Measurements from ENCODE around the gene ADAM23. TPM values are rescaled to one million over a fixed set of nuclear protein-coding genes. Genes with fewer than 3 reads are reported as not detected.

The ADAM23 gene
- total RNA-seq, 2 donors from 2014 or later = under 0.01 to 0.26 TPM

- DNase-seq (no peak), ATAC-seq (no peak)
- H3K4me3 ChIP-seq = no peak overlapping the region
- WGBS, 2 donors = 77 to 84% methylated on average over 10 to 11 of the region's 11 CpGs
- intact Hi-C loops (cut with DNase I) = no loop called here
- no peaks in the 10 kb centered on the region for H3K4me1 ChIP-seq
- H3K9me3 ChIP-seq = no peaks in the 10 kb centered on the region
- TF ChIP-seq CTCF (IDR thresholded peaks at IDR 0.05) (no peak), POLR2A (IDR thresholded peaks at IDR 0.05) (no peak)
- H3K36me3 ChIP-seq (replicated peaks in 1 of 2; ENCODE audit: insufficient read depth in 1 of 2, low read depth in 2 of 2) = no peaks in the 10 kb centered on the region
- no peak overlapping the region for H3K27ac ChIP-seq
- no peaks in the 10 kb centered on the region for H3K27me3 ChIP-seq
Observed at GRCh38 chr2:206584323-206585116, 141.2 kb downstream of the ADAM23 start.

- TF ChIP-seq CTCF (IDR thresholded peaks at IDR 0.05) (no peak), POLR2A (IDR thresholded peaks at IDR 0.05) (no peak)
- intact Hi-C loops (cut with DNase I) = no loop called here
- no peak for DNase-seq
- H3K9me3 ChIP-seq = no peaks in the 10 kb centered on the region
- no peak overlapping the region for H3K4me3 ChIP-seq
- no peaks in the 10 kb centered on the region for H3K4me1 ChIP-seq
- H3K36me3 ChIP-seq (replicated peaks in 1 of 2; ENCODE audit: insufficient read depth in 1 of 2, low read depth in 2 of 2) = no peaks in the 10 kb centered on the region
- ATAC-seq = no peak
- H3K27ac ChIP-seq = no peak overlapping the region
- no peaks in the 10 kb centered on the region for H3K27me3 ChIP-seq
- 50 to 54% methylated on average over 2 of the region's 2 CpGs for whole genome bisulfite sequencing, 2 donors
Observed at GRCh38 chr2:206585335-206585734, 142.0 kb downstream of the ADAM23 start.

GRCh38 chr2:206586609-206587008 lies 143.3 kb downstream of the ADAM23 start:
- H3K27ac ChIP-seq = no peak overlapping the region
- H3K27me3 ChIP-seq = no peaks in the 10 kb centered on the region
- intact Hi-C loops (cut with DNase I) = no loop called here
- no peaks in the 10 kb centered on the region for H3K36me3 ChIP-seq (replicated peaks in 1 of 2; ENCODE audit: insufficient read depth in 1 of 2, low read depth in 2 of 2)
- no peaks in the 10 kb centered on the region for H3K4me1 ChIP-seq
- H3K4me3 ChIP-seq = no peak overlapping the region
- no peak for TF ChIP-seq CTCF (IDR thresholded peaks at IDR 0.05)
- TF ChIP-seq POLR2A (IDR thresholded peaks at IDR 0.05) = no peak
- ATAC-seq (no peak), DNase-seq (no peak)
- H3K9me3 ChIP-seq = no peaks in the 10 kb centered on the region
- 47 to 82% methylated on average over 1 of the region's 1 CpG for WGBS, 2 donors

- no peak for TF ChIP-seq POLR2A (IDR thresholded peaks at IDR 0.05)
- TF ChIP-seq CTCF (IDR thresholded peaks at IDR 0.05) = no peak
- WGBS, 2 donors = 83 to 87% methylated on average over 3 of the region's 3 CpGs
- Histone ChIP-seq H3K4me3 (no peak overlapping the region), H3K9me3 (no peaks in the 10 kb centered on the region), H3K4me1 (no peaks in the 10 kb centered on the region), H3K36me3 (replicated peaks in 1 of 2; ENCODE audit: insufficient read depth in 1 of 2, low read depth in 2 of 2) (no peaks in the 10 kb centered on the region), H3K27me3 (no peaks in the 10 kb centered on the region), H3K27ac (no peak overlapping the region)
- intact Hi-C loops (cut with DNase I) = no loop called here
- no peak for DNase-seq
- ATAC-seq = no peak
Observed at GRCh38 chr2:206597717-206598218, 154.4 kb downstream of the ADAM23 start.

GRCh38 chr2:206603243-206603642 lies 159.9 kb downstream of the ADAM23 start:
- TF ChIP-seq CTCF (IDR thresholded peaks at IDR 0.05) = no peak
- TF ChIP-seq POLR2A (IDR thresholded peaks at IDR 0.05) = no peak
- H3K36me3 ChIP-seq (replicated peaks in 1 of 2; ENCODE audit: insufficient read depth in 1 of 2, low read depth in 2 of 2) = no peaks in the 10 kb centered on the region
- no peak for DNase-seq
- no peak for ATAC-seq
- no peak overlapping the region for H3K4me3 ChIP-seq
- intact Hi-C loops (cut with DNase I) = no loop called here
- H3K4me1 ChIP-seq = no peaks in the 10 kb centered on the region
- H3K9me3 ChIP-seq = no peaks in the 10 kb centered on the region
- 62 to 73% methylated on average over 3 of the region's 3 CpGs for WGBS, 2 donors
- H3K27ac ChIP-seq = no peak overlapping the region
- no peaks in the 10 kb centered on the region for H3K27me3 ChIP-seq

All from body of pancreas (tissue), 4 donors.